Measurements from ENCODE around the gene THBS3.

THBS3 gene

GRCh38 chr1:155184351-155184811, 23.3 kb downstream of the THBS3 start:
- Histone ChIP-seq H3K27me3 (ENCODE audit: insufficient read depth, poor library complexity, severe bottlenecking) (no peaks in the 10 kb centered on the region), H3K9me3 (ENCODE audit: severe bottlenecking) (no peaks in the 10 kb centered on the region), H3K4me3 (ENCODE audit: severe bottlenecking) (no peak overlapping the region), H3K27ac (ENCODE audit: poor library complexity, severe bottlenecking) (no peak overlapping the region), H3K4me1 (ENCODE audit: insufficient read depth, poor library complexity, severe bottlenecking) (no peaks in the 10 kb centered on the region), H3K36me3 (ENCODE audit: low read depth) (peaks cover 16% of the 10 kb centered on the region)
- TF ChIP-seq, protein P1, sequence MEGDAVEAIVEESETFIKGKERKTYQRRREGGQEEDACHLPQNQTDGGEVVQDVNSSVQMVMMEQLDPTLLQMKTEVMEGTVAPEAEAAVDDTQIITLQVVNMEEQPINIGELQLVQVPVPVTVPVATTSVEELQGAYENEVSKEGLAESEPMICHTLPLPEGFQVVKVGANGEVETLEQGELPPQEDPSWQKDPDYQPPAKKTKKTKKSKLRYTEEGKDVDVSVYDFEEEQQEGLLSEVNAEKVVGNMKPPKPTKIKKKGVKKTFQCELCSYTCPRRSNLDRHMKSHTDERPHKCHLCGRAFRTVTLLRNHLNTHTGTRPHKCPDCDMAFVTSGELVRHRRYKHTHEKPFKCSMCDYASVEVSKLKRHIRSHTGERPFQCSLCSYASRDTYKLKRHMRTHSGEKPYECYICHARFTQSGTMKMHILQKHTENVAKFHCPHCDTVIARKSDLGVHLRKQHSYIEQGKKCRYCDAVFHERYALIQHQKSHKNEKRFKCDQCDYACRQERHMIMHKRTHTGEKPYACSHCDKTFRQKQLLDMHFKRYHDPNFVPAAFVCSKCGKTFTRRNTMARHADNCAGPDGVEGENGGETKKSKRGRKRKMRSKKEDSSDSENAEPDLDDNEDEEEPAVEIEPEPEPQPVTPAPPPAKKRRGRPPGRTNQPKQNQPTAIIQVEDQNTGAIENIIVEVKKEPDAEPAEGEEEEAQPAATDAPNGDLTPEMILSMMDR (IDR thresholded peaks at IDR 0.05; ENCODE audit: poor library complexity, severe bottlenecking): no peak
- ATAC-seq (ENCODE audit: low read depth) (no peak), DNase-seq (ENCODE audit: low spot score) (no peak)

DNA sequence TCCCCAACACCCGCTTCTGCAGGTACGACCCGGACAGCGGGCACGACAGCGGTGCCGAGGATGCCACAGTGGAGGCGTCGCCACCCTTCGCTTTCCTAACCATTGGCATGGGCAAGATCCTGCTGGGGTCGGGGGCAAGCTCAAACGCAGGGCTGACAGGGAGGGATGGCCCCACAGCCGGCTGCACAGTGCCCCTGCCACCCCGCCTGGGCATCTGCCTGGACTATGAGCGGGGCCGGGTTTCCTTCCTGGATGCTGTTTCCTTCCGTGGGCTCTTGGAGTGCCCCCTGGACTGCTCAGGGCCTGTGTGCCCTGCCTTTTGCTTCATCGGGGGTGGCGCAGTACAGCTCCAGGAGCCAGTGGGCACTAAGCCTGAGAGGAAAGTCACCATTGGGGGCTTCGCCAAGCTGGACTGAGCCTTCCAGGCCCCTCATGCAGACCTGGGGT, 23.9 kb downstream of the THBS3 start:
- no peak; the same call in 2 of the 3 replicates for ATAC-seq (ENCODE audit: low read depth)
- H3K27me3 ChIP-seq (ENCODE audit: insufficient read depth, poor library complexity, severe bottlenecking): no peaks in the 10 kb centered on the region
- H3K4me1 ChIP-seq (ENCODE audit: insufficient read depth, poor library complexity, severe bottlenecking): no peaks in the 10 kb centered on the region
- TF ChIP-seq, protein P1 (IDR thresholded peaks at IDR 0.05; ENCODE audit: poor library complexity, severe bottlenecking): no peak
- H3K4me3 ChIP-seq (ENCODE audit: severe bottlenecking): no peak overlapping the region
- peaks cover 22% of the 10 kb centered on the region for H3K36me3 ChIP-seq (ENCODE audit: low read depth)
- H3K9me3 ChIP-seq (ENCODE audit: severe bottlenecking): no peaks in the 10 kb centered on the region
- no peak for DNase-seq (ENCODE audit: low spot score)
- H3K27ac ChIP-seq (ENCODE audit: poor library complexity, severe bottlenecking): no peak overlapping the region

DNA sequence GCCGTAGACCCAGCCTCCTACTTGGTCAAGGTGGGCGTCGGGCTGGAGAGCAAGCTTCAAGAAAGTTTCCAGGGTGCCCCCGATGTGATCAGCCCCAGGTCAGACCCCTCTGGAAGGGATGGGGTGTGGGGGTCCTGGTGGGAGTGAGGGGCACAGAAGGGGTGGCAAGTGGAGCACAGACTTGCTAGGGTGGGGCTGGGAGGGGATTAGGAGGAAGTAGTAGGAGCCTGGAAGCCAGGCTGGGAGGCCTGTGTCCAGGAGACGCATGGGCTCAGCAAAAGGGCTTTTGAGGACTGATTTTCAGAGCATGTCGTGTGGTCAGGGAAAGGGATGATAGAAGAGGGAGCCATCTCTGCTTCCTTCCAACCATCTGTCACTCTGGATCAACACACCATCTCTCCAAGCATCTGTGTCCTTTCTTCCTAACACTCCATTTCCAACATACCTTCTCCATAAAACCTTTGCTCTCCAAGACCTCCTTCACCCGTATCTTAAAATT, 25.6 kb downstream of the THBS3 start:
- Histone ChIP-seq H3K36me3 (ENCODE audit: low read depth) (peaks cover 28% of the 10 kb centered on the region), H3K4me3 (ENCODE audit: severe bottlenecking) (no peak overlapping the region), H3K27ac (ENCODE audit: poor library complexity, severe bottlenecking) (no peak overlapping the region), H3K4me1 (ENCODE audit: insufficient read depth, poor library complexity, severe bottlenecking) (no peaks in the 10 kb centered on the region), H3K9me3 (ENCODE audit: severe bottlenecking) (no peaks in the 10 kb centered on the region), H3K27me3 (ENCODE audit: insufficient read depth, poor library complexity, severe bottlenecking) (no peaks in the 10 kb centered on the region)
- ATAC-seq (ENCODE audit: low read depth) (no peak), DNase-seq (ENCODE audit: low spot score) (no peak)
- TF ChIP-seq, protein P1 (IDR thresholded peaks at IDR 0.05; ENCODE audit: poor library complexity, severe bottlenecking): no peak

DNA sequence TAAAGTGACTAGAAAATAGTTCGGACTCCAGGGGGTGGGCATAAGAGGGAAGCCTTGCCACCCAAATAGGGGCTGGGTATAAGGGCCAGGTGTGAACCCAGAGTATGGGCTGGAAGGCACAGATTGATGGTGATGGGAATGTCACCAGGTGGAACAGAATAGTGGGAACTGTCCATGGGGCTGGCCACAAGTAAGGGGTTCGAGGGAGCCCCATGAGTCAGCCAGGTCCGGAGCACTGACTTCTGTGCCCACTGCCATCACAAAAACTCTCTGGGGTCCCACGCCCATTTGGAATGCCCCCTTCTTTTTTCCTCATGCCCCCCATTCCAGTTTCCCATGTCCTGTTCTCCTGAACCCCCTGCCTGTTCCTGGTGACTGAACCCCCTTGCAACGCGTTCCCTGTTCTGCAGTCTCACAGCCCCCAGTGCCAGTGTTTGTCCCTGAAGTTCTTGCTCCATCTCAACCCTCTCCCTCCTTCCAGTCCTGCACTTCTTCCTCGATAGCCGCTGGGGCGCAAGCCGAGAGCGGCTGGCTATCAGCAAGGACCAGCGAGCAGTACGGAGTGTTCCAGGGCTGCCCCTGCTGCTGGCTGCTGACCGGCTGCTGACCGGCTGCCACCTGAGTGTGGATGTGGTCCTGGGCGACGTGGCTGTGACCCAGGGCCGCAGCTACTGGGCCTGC, 26.2 kb downstream of the THBS3 start:
- Histone ChIP-seq H3K27ac (ENCODE audit: poor library complexity, severe bottlenecking) (no peak overlapping the region), H3K4me3 (ENCODE audit: severe bottlenecking) (no peak overlapping the region), H3K27me3 (ENCODE audit: insufficient read depth, poor library complexity, severe bottlenecking) (no peaks in the 10 kb centered on the region), H3K9me3 (ENCODE audit: severe bottlenecking) (no peaks in the 10 kb centered on the region), H3K36me3 (ENCODE audit: low read depth) (peaks cover 33% of the 10 kb centered on the region), H3K4me1 (ENCODE audit: insufficient read depth, poor library complexity, severe bottlenecking) (no peaks in the 10 kb centered on the region)
- DNase-seq (ENCODE audit: low spot score): no peak
- no peak for ATAC-seq (ENCODE audit: low read depth)
- TF ChIP-seq, protein P1 (IDR thresholded peaks at IDR 0.05; ENCODE audit: poor library complexity, severe bottlenecking): no peak
